Peyer's patch (tissue), 4 donors: ENCODE data around the gene BBS9. TPM values are rescaled to one million over a fixed set of nuclear protein-coding genes. Genes with fewer than 3 reads are reported as not detected.

Experiments used
- DNase-seq, 3 donors: peaks; one replicate each; pipeline ENCODE4 v3.0.0-alpha.2; 2017 to 2019
- H3K27ac ChIP-seq, 4 donors: fragments of 200-600 bp; sonication (generic); one replicate each; pipeline ENCODE4 v1.5.1; 2016 to 2019
- H3K27me3 ChIP-seq, 2 donors: fragments of 200-600 bp; sonication (generic); one replicate each; pipeline ENCODE4 v1.5.1; 2019
- H3K36me3 ChIP-seq, 3 donors: fragments of 200-600 bp; sonication (generic); one replicate each; pipeline ENCODE4 v1.5.1; 2016 to 2019
- H3K4me1 ChIP-seq, 4 donors: fragments of 200-600 bp; sonication (generic); one replicate each; pipeline ENCODE4 v1.5.1; 2016 to 2019
- H3K4me3 ChIP-seq, 4 donors: fragments of 200-600 bp; sonication (generic); 1 replicate in 3 of 4; 2 replicates in 1 of 4; pipeline ENCODE4 v1.5.1; 2016 to 2019; ENCODE audit warnings: mild to moderate bottlenecking in 1 of 4
- H3K9me3 ChIP-seq, 4 donors: fragments of 200-600 bp; sonication (generic); one replicate each; pipeline ENCODE4 v1.5.1; 2016 to 2019; ENCODE audit warnings: mild to moderate bottlenecking in 1 of 4
- POLR2A ChIP-seq, 2 donors: fragments of 450-650 bp; IDR thresholded peaks; one replicate each; pipeline ENCODE4 v1.5.1; 2017; ENCODE audit warnings: antibody characterized with exemption in 2 of 2, mild to moderate bottlenecking in 2 of 2, moderate library complexity in 2 of 2
- total RNA-seq, 4 donors: library from RNA; depleted of rRNA; stranded (reverse); fragments of >200 nt; gene quantifications; one replicate each; pipeline ENCODE4 v1.1.0, GENCODE V29; 2016
- TF ChIP-seq, protein P1 (sequence below), 6 experiments: fragments of 450-650 bp in 4 of 6; fragments of 200-600 bp in 2 of 6; sonication (generic) in 1 of 6; IDR thresholded peaks; one replicate each; pipeline ENCODE4 v1.5.1; 2017 to 2019; ENCODE audit warnings: antibody characterized with exemption in 6 of 6, mild to moderate bottlenecking in 3 of 6, moderate library complexity in 1 of 6

Gene BBS9
- total RNA-seq, 4 donors from 2014 or later = 10.9 to 51.2 (median 19.4) TPM

DNA sequence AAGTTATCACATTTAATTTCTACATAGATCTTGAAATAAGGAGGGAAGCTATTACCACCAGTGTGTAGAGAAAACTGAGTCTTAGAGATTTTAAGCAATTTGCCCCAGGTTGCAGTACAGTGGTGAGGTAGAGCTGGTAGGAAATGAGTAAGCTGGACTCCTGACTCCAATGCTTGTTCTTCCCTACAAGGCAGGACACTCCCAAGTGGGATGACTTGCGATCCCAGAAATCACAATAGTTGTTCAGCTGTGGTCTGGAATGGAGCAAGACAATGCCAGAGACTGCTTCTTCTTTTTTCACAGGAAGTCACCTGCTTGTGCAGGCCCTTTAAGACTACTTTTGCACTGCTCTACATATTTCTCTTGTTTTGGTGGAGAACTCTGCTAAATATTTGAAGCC is 448.8 kb downstream of the BBS9 start:
- Histone ChIP-seq H3K4me3 (no peak overlapping the region), H3K9me3 (no peaks in the 10 kb centered on the region), H3K27me3 (no peaks in the 10 kb centered on the region), H3K4me1 (no peaks in the 10 kb centered on the region), H3K27ac (no peak overlapping the region), H3K36me3 (no peaks in the 10 kb centered on the region)
- TF ChIP-seq, protein P1, sequence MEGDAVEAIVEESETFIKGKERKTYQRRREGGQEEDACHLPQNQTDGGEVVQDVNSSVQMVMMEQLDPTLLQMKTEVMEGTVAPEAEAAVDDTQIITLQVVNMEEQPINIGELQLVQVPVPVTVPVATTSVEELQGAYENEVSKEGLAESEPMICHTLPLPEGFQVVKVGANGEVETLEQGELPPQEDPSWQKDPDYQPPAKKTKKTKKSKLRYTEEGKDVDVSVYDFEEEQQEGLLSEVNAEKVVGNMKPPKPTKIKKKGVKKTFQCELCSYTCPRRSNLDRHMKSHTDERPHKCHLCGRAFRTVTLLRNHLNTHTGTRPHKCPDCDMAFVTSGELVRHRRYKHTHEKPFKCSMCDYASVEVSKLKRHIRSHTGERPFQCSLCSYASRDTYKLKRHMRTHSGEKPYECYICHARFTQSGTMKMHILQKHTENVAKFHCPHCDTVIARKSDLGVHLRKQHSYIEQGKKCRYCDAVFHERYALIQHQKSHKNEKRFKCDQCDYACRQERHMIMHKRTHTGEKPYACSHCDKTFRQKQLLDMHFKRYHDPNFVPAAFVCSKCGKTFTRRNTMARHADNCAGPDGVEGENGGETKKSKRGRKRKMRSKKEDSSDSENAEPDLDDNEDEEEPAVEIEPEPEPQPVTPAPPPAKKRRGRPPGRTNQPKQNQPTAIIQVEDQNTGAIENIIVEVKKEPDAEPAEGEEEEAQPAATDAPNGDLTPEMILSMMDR (IDR thresholded peaks at IDR 0.05) = no peak
- TF ChIP-seq POLR2A (IDR thresholded peaks at IDR 0.05) = no peak
- DNase-seq = no peak

DNA sequence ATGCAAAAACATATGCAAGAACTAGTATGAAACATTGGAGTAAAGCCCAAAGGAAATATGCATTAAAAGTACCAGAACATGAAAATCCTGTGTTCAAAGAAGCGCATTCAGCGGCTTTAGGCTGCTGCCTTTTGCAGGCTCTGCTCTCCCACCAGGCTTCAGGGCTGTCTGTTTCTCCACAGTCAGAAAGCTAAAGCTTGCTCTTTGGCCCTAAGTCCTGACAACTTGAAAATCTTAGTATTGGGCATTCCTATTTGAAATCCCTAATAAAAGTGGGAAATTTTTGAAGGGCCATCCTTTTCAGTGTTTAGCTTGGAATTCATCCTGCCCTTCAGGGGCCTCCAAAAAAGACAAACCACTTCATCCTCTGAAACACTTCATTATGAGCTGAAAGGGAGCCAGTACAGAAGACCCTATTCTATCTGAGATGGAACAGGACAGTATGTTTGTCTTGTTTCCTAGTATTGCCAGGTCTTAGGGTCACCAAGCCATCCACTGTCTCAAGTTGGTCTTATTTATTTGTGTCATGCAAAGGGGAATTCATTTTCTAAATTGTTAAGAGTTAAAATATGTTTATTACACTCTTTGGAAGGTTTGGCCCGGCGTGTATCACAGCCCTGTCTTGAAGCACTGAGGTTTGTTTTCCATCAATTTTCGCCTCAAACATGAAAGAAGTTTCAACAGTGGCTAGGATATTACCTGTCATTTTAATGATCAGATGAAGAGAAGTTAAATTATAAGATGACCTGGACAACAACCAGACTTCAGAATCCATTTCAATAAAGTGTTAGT is 449.7 kb downstream of the BBS9 start:
- H3K9me3 ChIP-seq = no peaks in the 10 kb centered on the region
- no peak for DNase-seq
- H3K36me3 ChIP-seq = no peaks in the 10 kb centered on the region
- TF ChIP-seq, protein P1 (IDR thresholded peaks at IDR 0.05) = no peak
- TF ChIP-seq POLR2A (IDR thresholded peaks at IDR 0.05) = no peak
- no peak overlapping the region for H3K27ac ChIP-seq
- H3K27me3 ChIP-seq = no peaks in the 10 kb centered on the region
- no peaks in the 10 kb centered on the region for H3K4me1 ChIP-seq
- H3K4me3 ChIP-seq = no peak overlapping the region

DNA sequence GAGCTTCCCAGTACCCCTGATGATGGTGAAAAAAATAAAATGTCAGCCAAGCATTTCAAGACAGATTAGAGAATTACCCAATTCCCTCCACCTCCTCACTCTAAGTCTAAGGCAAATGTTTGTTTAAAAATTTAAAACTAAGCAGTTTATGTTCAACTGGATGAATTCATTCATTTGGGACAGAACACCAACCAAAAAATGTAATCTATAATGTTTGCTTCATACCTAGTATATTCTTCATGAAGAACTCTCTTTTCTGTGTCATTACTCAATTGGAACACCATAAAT is 450.3 kb downstream of the BBS9 start:
- TF ChIP-seq POLR2A (IDR thresholded peaks at IDR 0.05) = no peak
- TF ChIP-seq, protein P1 (IDR thresholded peaks at IDR 0.05) = no peak
- Histone ChIP-seq H3K9me3 (no peaks in the 10 kb centered on the region), H3K4me1 (no peaks in the 10 kb centered on the region), H3K4me3 (no peak overlapping the region), H3K27me3 (no peaks in the 10 kb centered on the region), H3K27ac (no peak overlapping the region), H3K36me3 (no peaks in the 10 kb centered on the region)
- no peak for DNase-seq

DNA sequence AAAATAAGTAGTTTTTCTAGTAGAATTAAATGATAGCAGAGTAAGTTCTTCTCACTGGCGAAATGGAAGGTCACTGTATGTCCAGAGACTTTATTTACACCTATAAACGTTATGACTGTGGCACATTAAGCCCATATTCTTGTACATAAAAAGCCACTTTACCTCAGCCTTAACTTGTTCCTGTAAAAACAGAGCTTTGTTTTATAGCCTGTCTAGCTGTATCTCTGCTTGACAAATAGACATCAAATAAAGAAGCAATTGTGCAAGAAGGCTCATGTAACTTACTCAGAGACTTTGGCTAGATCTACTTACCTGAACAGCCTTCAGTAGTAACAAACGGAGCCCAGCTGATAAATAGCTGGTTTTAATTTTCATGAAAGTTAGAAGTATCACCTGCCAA is 451.9 kb downstream of the BBS9 start:
- Histone ChIP-seq H3K36me3 (no peaks in the 10 kb centered on the region), H3K4me3 (no peak overlapping the region), H3K4me1 (no peaks in the 10 kb centered on the region), H3K27me3 (no peaks in the 10 kb centered on the region), H3K27ac (no peak overlapping the region), H3K9me3 (no peaks in the 10 kb centered on the region)
- DNase-seq = no peak
- TF ChIP-seq, protein P1 (IDR thresholded peaks at IDR 0.05) = no peak
- no peak for TF ChIP-seq POLR2A (IDR thresholded peaks at IDR 0.05)

DNA sequence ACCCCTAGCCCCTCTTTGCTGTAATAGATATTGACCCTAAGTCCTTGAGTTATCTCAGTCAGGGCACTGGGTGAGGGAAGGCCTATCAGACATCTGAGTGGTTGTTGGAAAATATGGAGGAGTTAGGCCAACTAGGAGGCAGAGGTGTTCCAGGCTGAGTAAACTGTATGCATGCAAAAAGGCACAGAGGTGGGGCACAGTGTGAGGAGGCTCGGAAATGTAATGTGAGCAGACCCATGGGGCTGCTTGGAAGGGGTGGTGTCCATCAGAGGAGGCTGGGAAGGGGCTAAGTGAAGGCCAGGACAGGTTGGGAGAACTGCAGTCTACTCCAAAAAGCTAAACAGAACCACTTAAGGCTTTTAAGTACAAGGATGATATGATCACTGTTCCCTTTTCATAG is 452.7 kb downstream of the BBS9 start:
- no peak overlapping the region for H3K4me3 ChIP-seq
- no peak for DNase-seq
- TF ChIP-seq POLR2A (IDR thresholded peaks at IDR 0.05) = no peak
- TF ChIP-seq, protein P1 (IDR thresholded peaks at IDR 0.05) = no peak
- no peaks in the 10 kb centered on the region for H3K27me3 ChIP-seq
- H3K36me3 ChIP-seq = no peaks in the 10 kb centered on the region
- no peak overlapping the region for H3K27ac ChIP-seq
- H3K4me1 ChIP-seq = no peaks in the 10 kb centered on the region
- no peaks in the 10 kb centered on the region for H3K9me3 ChIP-seq

DNA sequence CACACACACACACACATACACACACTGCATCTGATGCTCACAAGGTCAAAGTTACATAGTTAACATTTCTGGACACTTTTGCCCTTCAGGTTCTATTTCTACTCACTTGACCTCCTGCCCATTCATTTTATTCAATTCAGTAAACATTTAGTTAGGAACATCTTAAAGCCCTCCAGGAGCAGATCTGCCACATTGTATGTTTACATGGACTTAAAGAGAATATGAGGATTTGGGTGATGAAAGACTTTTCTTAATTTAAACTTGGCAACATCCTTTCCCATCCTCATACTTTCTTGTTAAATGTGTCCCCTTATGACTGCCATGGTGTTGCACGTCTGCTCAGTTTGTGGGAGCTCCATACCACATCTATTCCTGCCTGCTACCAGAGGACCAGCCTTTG is 453.2 kb downstream of the BBS9 start:
- no peak for DNase-seq
- Histone ChIP-seq H3K9me3 (no peaks in the 10 kb centered on the region), H3K4me1 (no peaks in the 10 kb centered on the region), H3K36me3 (no peaks in the 10 kb centered on the region), H3K27ac (no peak overlapping the region), H3K4me3 (no peak overlapping the region), H3K27me3 (no peaks in the 10 kb centered on the region)
- no peak for TF ChIP-seq POLR2A (IDR thresholded peaks at IDR 0.05)
- TF ChIP-seq, protein P1 (IDR thresholded peaks at IDR 0.05) = no peak
